Stimulated activated CD4-positive, alpha-beta T cell treated with anti-CD3 and anti-CD28 coated beads, Interleukin-1b, Interleukin-23, amount 100 ng/mL, for 48 hours (primary cell): ENCODE measurements around the gene EIF4A3.
"Not testable (repeated sequence)": the region's sequence is repeated elsewhere in the genome, so short reads cannot be mapped to it uniquely, and the experiment has no call there.

Experiments used
- DNase-seq: peaks from one replicate; pipeline ENCODE4 v3.0.0-alpha.2; 2020

Gene EIF4A3

GRCh38 chr17:80097844-80098691 is 48.9 kb downstream of the EIF4A3 start:
- DNase-seq, result no peak

DNA sequence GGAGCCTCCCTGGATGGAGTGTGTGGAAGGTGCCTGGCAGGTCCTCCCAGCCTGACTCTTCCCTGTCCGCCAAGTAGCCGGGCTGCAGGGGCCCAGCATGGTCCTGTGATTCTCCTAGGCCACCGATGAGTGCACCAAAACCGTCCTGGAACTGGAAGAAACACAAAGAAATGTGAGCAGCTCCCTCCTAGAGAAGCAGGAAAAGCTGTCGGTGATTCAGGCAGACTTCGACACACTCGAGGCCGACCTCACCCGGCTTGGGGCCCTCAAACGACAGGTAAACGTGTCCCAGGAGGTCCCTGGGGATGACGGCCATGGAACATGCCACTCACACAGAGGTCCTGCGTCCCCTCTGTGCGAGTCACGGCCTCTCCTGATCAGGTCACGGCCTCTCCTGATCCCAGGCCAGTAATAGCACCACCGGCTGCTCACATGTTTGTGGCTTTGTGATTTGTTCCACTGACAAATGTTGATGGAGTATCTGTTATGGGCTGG is 49.8 kb downstream of the EIF4A3 start:
- no peak for DNase-seq

DNA sequence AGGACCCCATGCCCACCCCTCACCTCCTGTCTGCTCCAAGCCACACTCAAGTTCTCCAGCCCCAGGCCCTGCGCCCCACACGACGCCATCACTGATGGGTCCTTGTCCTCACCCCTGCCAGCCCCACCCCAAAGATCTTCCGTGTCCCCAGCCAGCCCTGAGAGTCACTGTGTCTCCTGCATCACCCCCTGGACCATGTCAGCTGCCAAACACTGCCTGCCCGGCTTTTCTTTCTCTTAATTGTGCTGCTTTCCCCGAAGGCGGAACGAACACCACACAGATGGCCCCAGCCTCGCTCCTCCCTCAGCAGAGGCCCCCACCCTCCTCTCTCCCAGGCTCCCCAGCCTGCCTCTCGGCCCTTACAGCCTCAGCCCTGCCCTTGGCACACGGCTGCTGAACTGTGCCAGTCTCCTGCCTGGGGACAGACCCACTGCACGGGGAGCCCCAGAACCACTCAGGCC is 50.3 kb downstream of the EIF4A3 start:
- DNase-seq, result no peak

DNA sequence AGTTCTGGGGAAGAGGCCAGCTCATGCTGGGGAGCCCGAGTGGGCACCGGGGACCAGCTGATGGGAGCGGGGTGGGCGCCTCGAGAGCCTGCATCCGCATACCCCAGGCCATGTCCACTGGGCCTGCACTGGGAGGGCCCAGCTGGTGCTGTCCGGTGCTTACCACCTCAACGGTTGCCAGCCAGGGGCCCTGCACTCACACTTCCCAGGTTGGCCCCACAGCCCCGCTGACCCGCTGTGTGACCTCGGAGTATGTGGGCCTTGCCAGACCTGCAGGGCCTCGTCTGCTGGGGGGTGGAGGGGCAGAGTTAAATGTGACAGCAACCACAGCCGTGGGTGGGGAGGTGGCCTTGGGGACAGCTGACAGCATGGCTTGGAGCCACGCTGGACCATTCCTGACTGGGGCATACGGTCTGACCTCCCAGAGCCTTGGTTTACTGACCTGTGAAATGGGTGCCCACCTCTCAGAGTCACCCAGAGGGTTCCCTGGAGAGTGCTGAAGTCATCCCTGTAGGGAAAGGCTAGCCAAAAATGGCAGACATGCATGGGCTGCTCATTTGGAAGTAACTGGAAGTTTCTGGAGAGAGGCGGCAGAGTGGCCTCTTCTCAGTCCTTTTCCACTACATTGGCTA is 51.0 kb downstream of the EIF4A3 start:
- no peak for DNase-seq

GRCh38 chr17:80095038-80095843 is 51.7 kb downstream of the EIF4A3 start:
- no peak for DNase-seq

DNA sequence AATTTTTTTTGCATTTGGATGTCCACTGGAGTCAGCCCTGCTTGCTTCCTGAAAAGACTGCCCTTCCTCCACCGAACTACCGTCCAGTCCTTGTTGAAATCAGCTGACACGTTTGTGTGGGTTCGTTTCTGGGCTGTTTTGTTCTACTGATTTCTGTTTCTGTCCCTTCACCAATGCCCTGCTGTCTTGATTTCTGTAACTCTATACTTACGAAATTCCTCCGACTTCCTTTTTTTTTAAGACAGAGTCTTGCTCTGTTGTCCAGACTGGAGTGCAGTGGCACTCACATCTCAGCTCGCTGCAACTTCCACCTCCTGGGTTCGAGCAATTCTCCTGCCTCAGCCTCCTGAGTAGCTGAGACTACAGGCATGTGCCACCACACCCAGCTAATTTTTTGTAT is 54.0 kb downstream of the EIF4A3 start:
- DNase-seq, result no peak

DNA sequence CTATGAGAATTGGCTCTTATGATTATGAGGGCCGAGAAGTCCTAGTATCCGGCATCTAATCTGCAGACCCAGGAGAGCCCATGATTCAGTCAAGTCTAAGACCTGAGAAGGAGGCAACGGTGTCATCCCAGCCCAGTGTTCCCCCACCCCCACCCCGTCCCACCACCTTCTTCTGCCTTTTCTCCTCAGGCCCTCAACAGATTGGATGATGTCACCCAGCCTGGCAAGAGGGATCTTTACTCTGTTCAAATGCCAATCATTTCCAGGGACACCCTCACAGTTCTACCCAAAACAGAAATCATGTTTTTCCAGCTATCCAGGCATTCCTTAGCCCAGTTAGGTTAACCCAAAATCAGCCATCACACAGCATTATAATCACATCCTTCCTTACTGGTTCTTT is 55.6 kb downstream of the EIF4A3 start:
- no peak for DNase-seq

DNA sequence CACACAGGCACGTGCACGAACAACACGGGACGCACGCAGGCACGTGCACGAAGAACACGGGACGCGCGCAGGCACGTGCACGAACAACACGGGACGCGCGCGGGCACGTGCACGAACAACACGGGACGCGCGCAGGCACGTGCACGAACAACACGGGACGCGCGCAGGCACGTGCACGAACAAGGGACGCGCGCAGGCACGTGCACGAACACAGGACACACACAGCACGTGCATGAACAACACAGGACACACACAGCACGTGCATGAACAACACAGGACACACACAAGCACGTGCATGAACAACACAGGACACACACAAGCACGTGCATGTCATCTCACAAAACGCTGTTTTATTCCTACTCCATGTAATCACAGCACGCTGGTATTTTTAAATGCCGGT is 56.8 kb downstream of the EIF4A3 start:
- DNase-seq, result not testable (repeated sequence)

DNA sequence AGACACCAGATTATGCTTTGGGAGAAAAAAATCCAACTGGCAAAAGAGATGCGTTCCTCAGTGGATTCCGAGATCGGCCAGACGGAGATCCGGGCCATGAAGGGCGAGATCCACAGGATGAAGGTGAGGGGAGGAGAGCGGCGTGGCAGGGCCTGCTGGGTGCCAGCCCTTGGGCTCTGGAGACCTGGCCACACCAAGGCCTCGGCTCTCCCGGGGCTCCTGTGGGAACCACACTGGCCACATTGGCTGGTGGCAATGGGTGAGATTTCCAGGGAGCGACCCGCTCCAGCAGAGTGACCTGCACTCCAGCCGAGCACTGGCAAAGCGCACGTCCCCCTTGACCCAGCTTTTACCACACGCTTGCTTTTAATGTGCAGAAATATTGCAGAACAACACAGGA is 57.2 kb downstream of the EIF4A3 start:
- no peak for DNase-seq

DNA sequence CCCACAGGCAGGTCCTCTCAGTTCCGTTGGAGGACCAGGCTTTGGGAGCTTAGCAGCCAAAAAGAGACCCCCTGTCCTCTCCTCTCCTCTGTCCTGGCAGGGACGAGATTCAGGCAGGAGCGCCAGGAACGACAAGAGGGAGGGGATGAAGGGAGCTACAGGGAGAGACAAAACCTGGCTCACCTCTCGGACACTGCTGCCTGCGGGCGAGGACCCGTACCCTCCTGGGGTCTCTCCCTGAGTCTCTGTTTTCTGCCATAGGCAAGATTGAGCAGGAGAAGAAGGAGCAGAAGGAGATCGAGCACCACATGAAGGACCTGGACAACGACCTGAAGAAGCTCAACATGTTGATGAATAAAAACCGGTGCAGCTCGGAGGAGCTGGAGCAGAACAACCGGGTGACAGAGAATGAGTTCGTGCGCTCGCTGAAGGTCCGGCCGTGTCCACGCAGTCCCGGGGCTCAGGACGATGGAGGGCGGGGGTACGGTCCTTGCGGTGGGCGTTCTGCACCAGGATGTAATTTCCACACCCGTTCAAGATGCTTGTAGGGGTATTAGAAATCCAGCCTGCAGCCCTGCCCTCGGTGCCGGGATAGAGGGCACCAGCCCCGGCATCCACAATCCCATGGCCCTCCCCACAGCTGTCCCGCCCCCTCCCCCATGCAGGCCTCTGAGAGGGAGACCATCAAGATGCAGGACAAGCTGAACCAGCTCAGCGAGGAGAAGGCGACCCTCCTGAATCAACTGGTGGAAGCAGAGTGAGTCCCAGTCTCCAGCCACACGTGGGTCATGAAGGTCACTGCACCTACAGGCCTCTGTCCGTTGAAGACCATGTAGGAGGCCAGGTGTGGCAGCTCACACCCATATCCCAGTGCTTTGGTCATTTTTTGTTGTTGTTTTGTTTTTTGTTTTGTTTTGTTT is 59.3 kb downstream of the EIF4A3 start:
- no peak for DNase-seq

- no peak for DNase-seq
Observed at GRCh38 chr17:80086616-80087015, 60.3 kb downstream of the EIF4A3 start.

DNA sequence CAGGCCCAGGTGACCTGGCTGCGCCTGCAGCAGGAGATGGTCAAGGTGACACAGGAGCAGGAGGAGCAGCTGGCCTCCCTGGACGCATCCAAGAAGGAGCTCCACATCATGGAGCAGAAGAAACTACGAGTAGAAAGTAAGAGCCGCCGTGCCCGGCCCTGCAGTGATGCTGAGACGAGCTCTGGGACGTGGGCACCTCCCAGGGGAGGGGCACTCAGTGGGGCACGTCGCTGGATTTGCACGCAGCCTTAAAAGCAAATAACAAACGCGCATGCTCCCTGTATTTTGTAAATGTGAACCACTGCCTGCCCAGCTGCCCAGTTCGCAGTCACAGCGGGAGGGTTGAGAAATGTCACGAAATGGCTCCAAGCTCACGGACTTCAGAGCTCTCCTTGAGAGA is 60.8 kb downstream of the EIF4A3 start:
- DNase-seq, result no peak

DNA sequence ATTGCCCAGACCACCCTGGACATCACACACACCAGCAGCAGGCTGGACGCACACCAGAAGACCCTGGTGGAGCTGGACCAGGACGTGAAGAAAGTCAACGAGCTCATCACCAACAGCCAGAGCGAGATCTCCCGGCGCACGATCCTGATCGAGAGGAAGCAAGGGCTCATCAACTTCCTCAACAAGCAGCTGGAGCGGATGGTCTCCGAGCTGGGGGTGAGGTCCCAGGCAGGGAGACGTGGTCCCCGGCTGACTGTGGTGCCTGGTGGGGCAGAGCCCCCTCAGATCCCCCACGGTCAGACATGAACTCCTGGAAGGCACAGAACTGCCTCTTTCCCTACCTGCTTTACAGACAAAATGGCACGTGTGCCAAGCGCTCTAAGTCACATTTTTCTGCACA is 62.2 kb downstream of the EIF4A3 start:
- DNase-seq, result no peak
